Activated naive CD8-positive, alpha-beta T cell treated with anti-CD3 and anti-CD28 coated beads, Interleukin-2, amount 50 U/mL, for 16 hours (primary cell): ENCODE results near the gene FAM149A.

ENCODE experiments used
- DNase-seq: peaks from one replicate; pipeline ENCODE4 v3.0.0-alpha.2; 2020; ENCODE audit warnings: low read depth, low spot score

Gene FAM149A

DNA sequence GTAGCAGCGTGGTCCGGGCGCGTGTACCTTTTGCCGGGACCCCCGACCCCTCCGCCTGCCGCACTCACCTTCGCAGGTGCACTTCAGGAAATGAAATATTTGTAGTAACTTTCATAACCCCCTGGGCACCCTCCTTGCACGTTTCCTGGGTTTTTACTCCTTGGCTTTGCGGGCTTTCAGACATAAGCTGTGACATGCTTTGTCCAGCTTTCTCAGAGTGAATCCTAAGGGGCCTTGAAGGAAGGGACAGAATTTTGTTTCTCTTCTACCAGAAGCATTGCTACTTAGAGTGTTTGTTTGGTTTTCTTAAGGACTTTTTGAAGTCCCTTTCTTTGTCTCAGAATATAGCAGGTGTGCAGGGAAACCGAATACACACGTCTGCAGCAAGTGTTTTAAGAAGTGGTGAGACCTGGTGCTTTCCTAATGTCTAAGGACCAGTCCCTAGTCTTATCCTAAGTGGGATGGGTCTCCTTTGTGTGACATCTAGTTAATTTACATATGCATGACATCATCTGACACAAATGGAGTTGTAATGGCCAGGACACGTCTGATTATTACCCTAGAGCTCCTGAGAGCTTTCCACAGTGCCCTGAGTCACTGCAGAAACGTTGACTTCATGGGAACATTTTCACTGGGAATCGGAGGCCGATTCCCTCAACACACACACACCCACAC is 1.3 kb downstream of the FAM149A start:
- DNase-seq: no peak

DNA sequence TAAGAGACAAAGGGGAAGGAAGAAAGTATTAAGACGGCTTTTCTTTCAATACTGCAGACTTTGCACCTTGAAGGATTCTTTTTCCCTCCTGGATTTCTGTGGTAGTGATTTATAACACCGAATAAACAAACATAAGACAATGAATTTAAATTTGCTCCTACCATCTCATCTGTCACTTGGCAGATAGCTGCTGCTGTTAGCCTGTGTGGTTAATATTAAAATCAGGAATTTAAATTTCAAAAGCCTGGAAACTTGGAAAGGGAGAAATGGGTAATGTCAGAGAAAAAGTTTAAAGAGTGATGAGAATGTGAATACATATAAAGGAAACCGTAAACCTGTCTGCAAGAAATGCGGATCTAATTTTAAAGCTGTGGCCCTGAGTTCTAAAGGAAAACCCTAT is 3.4 kb downstream of the FAM149A start:
- DNase-seq: no peak

DNA sequence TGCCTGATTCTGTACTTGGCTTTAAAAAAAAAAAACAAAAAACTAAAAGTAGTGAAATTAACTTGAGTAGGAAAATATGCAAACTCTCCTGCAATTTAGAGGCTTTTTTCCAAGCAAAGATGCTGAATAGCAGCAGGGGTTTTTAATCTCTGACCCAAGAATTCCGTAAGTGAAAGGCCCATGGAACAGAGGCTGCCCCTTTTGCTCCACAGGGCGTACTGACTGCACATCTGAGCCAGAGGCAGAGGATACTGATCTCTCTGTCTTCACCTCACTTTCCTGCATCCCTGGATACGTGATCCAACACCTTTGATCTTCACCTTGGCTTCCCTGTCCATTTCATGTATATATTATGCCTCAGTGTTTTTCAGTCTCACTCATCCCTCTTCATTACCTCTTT is 3.9 kb downstream of the FAM149A start:
- DNase-seq: no peak

DNA sequence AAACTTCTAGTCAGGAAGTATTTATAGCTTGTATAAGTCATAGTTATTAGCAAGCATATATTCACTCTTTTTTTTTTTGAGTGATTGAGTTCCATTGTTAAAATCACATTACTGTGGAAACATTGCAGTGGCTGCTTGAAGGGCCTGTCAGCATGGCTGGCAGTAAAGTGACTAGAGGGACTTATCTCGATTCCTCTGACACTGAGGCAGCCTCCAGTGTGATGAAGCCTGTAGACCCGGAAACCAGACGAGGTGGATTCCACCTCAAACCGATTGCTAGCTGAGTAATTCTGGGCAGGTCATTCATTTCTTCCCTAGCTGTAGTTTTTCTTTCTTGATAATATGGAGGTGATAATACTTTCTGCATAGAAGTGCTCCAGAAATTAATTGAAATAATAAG is 4.7 kb downstream of the FAM149A start:
- no peak for DNase-seq

DNA sequence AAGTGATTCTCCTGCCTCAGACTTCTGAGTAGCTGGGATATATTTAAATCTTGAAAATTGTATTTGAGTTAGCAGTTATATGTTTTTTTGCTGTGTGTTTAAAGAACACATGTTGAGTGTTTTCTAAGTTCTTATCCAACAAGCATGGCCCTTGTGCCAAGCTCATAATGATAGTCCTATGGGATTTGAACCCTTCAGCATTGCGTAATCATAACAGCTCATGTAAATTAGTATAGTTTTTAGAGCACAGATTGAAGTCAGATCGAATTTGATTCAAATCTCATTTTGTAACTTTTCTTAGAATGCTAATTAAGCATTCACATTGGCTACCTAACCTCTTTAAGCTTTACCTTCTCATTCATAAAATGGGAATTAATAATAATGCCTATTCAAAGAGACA is 12.2 kb downstream of the FAM149A start:
- DNase-seq: no peak

DNA sequence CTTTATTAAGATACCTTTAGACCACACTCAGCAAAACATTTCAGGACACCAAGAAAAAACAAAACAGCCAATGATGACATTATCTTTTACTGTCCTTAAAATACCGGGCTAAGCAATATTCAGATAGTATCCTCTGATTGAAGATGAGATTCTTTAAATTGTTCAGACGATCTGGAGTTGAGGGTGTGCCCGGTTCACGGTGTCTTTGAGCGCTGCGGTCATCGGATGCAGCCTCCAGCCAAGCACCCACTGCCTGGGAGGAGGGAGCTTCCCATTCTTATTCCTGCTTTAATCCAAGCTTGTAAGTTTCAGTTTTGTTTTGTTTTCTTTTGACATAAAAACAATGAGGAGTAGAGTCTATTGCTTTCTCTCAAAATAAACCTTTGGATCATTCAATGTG is 14.1 kb downstream of the FAM149A start:
- no peak for DNase-seq

DNA sequence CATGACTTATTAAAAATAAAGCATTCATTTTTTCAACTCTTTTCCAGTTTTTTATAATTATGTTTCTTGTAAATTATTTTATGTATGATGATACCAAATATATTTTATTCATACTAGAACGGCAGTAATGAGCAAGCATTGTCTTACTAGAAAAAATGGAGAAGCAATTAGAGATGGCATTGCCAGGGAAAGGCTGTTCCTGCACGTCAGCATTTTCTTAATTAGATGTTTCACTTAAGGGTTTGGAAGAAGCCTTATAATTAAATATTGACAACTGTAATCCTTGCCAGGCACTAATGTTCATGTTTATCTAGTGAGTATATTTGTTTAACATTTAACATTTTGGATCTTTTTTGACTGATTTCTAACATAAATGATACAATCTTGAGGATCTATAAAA is 16.6 kb downstream of the FAM149A start:
- no peak for DNase-seq

DNA sequence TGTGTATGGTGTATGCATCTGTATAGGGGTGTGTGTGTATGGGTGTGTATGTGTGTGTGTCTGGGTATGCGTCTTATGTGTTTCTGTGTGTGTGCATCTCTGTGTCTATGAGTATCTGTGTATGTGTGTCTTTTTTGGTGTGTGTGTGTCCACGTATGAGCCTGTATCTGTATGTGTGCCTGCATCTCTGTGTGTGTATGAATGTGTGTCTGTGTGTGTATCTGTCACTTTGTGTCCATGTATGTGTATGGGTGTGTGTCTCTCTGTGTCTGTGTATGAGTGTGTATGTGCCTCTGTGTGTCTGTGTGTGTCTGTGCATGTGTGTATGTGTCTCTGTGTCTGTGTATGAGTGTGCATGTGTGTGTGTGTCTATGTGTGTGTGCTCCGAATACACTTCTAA is 24.3 kb downstream of the FAM149A start:
- no peak for DNase-seq

DNA sequence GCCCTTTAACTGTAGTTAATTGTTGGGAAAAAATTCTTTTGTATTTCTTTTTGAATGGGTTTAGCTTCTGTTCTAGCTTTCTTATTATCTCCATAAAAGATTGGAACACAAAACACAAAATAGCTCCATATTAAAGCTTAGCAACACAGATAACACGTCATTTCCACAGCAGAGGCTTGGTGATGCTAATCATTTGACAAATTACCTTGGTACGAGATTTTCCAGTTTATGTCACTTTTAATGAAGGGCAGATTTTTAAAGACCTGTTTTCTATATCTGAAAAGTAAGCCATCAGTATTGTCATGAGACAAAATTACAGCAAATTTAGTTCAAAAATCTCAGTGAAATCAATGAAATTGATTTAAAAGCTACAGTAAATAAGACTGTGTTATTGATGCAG is 27.4 kb downstream of the FAM149A start:
- no peak for DNase-seq

DNA sequence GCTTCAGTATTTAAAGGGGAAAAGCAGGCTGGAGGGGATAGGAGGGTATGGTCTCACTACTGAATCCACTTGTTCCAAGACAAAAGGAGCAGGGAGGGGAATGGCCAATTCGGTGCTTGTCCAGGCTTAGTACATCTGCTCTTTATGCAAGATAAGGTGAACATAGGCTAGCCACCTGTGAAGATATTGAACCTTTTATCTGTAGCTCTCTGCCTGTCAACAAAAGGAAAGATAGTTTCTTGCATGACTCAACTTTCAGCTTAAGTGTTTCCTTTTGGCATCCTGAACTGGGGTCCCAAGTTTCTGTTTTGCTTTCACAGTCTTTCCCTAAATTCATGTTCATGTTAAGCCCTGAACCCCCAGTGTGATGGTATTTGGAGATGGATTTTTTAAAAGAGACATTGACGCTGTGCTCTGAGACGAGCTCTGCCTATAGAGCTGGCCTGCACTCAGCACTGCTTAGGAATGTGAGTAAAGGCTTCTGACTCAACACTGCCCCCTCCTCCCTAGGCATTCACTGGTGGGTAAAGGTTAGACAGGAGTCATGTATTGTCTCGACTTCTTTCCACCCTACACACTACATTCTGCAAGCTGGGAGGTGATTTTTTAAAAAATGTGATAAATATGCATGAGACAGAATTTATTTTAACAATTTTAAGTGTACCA is 28.2 kb downstream of the FAM149A start:
- no peak for DNase-seq

DNA sequence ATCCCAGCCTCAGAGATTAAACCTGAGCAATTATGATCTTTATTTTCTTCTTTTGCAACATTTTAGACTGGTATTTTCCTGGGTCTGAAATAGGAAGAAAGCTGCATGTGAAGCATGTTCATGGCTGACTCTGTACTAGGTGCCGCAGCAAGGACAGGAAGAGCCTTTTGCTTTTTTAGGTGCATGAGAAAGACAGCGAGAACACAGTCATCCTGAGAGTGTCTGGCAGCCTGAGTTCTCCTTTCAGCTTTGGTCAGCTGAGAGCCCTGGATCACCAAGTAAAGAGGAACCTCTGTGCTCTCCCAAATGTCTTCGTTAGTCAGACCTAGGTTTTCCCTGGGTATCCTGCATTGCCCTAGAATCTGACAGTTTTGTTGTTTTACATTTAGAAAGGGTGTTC is 29.8 kb downstream of the FAM149A start:
- no peak for DNase-seq

DNA sequence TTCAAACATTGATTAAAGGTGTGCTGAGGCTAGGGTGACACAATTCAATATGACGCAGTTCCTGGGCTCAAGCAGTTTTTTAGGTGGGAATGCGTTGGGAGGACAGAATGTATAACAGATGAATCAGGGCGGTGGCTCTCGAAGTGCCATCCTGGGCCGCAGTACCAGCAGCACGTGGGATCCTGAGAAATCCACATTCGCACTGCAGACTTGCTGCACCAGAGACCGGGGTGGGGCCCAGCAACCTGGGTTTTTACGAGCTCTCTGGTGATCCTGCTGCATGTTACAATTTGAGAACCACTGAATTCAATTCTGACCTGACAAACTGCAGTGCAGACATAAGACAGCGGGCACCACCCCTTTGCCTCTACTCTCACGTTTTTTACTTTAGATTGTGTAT is 30.4 kb downstream of the FAM149A start:
- DNase-seq: no peak

DNA sequence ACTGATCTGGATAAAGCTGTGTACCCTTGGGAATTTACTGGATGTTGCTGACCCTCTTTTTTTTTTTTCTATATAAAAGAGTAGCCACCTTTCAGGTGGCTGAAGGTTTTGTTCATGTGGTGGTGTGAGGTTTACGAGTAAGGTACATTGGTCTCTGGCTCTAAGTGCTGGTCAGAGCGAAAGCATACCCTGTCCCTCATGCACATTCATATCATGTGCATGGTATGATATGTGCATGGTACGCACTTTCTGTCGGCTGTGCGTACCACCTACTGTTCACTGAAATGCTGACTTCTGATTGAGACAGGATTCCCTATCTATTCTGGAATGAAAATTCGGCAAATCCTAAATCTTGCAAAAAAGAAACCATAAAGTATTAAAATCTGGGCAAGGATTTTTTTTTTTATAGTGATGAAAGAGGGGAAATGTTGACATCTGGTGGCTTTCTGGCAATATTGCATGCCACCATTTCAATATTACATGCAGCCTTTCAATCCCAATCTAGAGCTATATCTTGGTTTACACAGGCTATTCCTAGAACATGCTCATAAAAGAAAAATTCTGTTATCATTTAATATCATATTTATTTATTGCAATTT is 32.8 kb downstream of the FAM149A start:
- no peak for DNase-seq

DNA sequence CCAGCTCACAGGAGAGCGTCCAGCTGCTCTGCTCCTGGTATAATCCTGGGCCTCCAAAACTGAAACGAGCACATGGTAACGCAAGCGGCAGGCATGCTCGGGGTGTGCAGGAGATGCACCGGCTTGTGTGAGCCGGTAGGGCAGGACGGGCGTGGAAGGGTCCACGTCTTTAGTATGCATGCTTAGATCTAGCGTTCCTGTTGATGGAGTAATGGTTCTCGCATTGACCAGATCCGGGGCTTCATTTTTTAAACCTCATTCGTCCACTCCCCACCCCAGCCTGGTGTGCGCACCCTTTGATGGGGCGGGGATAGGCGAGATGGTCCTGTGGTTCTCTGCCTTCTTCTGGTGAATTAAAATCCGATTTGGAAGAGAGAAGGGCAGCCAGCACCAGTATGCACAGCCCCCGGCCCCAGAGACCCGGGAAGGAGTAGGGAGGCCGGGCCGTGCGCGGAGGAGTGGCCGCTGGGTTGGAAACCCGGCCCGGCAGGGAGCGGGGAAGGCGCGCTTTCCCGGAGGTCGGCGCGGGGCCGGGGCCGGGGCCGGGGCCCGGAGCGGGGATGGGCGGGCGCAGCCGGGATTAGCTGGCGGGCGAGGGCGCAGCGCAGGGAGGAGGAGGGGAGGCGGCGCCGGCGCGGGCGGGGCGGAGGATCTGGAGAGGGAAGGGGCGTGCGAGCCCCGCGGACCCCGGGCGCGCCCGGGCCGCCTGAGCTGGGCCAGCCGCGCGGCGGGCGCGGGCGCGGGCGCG is 39.9 kb downstream of the FAM149A start:
- DNase-seq: no peak

DNA sequence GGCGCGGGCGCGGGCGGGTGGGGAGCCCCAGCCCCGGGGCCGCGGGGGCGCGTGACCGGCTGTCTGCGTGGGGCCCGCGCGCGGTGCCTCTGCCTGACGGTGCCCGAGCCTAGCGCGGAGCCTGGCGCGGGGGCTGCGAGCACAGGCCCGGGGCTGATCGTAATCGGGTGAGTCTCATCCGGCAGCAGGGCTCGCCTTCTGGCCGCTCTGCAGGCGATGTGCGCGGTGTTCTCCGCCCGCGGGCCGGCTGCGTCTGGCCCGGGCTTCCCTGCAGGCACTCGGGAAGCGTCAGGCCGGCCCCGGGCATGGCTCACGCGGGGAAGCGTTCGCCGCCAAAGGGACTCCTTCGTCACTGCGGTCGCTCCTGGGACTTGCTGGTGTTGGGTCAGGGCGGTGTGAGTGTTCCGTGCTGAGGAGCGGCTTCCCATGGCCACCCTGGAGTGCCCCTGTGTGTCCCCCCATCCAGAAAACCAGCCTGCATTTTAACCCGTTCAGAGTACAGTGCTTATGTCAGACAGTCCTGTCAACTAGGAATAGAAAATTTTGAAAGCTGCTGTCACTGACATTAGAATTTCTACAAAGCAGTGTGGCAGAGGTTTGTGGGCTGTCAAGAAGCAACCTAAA is 40.6 kb downstream of the FAM149A start:
- DNase-seq: no peak

DNA sequence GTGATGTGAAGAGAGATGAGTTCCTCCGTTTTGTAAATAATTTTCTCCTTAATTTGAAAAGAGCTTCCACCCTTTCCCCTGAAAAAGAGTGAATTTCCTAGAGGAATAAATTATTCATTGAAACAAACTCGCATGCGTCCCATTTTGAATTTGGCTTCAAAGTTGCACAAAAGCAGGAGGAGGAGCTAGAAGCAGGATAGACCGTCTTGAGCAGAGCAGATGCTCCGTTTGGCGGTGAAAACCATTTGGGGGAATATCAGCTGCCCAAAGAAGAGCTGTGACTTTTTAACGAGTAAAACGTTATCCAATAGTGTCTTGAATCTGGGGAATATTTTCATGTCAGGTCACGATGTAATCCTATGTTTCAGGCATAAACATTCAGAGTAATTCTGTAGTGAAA is 42.0 kb downstream of the FAM149A start:
- DNase-seq: no peak

DNA sequence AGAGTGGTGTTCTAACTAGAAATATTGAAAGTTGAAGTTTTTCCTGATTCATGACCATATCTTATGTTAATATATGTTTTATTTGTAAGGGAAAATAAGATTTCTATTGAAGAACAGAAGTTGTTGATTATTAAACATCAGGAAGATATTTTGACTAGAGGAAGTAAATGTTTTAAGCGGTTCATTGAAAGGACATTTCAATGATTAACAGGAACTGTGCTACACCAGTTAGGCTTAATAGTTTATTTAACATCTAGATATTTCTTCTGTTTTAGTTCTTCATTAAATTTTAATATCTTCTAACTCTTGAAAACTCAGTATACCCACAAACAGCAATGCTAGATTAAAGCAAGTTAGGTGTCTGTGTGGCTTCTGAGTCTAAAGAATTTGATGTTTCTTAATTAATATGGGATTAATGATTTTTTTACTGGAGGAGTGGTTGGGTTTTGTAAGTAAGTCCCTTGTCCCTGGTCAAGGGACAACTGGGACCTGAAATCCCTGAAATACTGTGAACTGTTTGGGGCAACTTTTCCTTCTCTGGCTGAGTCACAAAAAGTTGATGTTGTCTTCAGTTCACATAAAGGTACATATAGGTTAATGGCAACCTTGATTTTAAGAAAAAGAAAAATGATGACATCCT is 44.0 kb downstream of the FAM149A start:
- DNase-seq: no peak

DNA sequence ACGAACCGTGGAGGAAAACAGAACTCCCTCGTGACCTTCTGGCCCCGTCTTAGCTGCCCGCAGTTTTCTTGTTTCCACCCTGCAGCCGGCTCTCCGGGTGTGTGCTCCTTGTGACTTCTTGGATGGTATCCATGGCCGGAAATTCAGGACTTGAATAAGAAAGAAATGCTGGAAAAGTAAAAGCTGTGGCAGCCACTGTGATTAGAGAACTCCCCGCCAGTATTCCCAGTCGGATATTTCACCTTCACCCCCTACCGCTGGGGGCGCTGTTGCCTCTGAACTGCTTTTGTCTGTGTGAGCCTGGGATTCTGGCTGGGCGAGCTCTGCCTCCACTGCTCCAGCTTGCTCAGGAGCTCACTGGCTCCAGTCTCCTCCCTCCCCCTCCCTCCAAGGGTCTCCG is 45.4 kb downstream of the FAM149A start:
- no peak for DNase-seq

DNA sequence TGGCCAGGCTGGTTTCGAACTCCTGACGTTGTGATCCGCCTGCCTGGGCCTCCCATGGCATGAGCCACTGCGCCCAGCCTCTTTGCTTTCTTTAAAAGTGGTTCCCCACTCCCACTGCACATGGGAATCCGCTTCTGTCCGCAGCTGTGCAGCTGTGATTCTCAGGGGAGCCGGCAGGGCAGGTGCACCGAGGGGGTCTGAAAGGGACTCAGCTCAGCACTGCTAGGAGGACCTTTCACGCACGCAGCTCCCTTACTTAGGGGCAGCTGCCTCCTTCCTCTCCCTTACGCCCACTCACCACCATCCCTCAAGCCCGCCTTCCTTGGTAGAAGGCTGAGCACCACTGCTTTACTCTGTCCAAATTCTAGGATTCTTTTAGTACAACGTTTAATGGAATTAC is 46.4 kb downstream of the FAM149A start:
- DNase-seq: no peak

DNA sequence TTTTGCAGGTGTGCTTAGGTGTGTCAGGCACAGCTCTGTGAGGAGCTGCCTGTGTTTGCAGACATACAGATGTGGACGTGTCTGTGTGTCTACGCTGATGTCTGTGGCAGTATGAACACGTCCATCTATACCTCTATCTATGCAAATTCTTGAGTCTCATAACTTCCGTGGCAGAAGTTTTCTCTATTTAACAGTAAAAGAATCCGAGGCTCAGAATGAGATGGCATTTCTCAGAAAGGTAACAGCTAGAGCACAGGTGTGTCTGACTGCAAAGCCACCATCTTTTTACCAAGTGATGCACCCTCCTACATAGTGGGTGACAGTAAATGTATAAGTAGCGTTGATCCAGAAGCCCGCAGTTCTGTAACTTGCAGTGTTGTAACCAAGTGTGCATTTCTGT is 47.0 kb downstream of the FAM149A start:
- no peak for DNase-seq

DNA sequence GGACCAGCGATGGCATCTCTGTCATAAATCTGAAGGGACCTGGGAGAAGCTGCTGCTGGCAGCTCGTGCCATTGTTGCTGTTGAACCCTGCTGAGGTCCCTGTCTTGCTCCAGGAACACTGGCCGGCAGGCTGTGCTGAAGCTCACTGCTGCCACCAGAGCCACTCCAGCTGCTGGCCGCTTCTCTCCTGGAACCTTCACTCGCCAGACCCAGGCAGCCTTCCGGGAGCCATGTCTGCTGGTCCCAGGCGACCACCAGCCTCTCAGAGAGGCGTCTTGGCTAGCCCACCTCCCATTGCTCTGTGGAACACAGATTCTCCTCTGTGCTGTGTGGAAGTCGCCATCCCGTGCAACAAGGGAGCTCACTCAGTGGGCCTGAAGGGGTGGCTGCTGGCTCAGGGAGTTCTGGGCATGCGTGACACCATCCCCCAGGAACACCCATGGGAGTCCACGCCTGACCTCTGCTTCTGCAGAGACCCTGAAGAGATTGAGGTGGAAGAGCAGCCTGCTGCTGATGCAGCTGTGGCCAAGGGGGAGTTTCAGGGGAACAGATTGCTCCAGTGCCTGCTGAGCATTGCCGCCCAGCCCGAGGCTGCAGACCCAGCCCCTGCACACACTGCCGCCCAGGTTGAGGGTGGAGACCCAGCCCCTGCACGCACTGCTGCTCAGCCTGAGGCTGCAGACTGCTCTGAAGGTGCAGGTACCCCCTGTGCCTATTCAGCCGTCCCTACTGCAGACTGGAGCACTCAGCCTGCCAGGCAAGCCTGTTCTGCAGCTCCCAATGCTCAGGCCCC is 53.7 kb downstream of the FAM149A start:
- DNase-seq: no peak
